Prostate gland (tissue), 2 donors: Measurements from ENCODE around the gene JADE2. TPM values are rescaled to one million over a fixed set of nuclear protein-coding genes. Genes with fewer than 3 reads are reported as not detected.

Source experiments
- DNase-seq: peaks from one replicate; pipeline ENCODE4 v3.0.0-alpha.2; 2019; ENCODE audit warnings: low spot score
- H3K27ac ChIP-seq, 2 donors: fragments of 200-600 bp; sonication (generic); 2 replicates each; pipeline ENCODE4 v1.5.1; 2017 to 2019
- H3K27me3 ChIP-seq: fragments of 200-600 bp; sonication (generic); replicated peaks from 2 replicates; pipeline ENCODE4 v1.5.1; 2019; ENCODE audit not compliant: insufficient read depth
- H3K36me3 ChIP-seq, 2 donors: fragments of 200-600 bp; sonication (generic); 1 replicate in 1 of 2; 2 replicates in 1 of 2; pipeline versions ENCODE4 v1.5.1 to v1.8.1; 2017 to 2019
- H3K4me1 ChIP-seq: fragments of 200-600 bp; sonication (generic); replicated peaks from 2 replicates; pipeline ENCODE4 v1.5.1; 2019
- H3K4me3 ChIP-seq, 2 donors: fragments of 200-600 bp; sonication (generic); 2 replicates each; pipeline ENCODE4 v1.5.1; 2017 to 2019
- H3K9me3 ChIP-seq: fragments of 200-600 bp; sonication (generic); 2 replicates; pipeline ENCODE4 v1.5.1; 2017
- CTCF ChIP-seq, 4 experiments: fragments of 200-600 bp in 2 of 4; fragments of 450-650 bp in 2 of 4; sonication (generic) in 2 of 4; IDR thresholded peaks; 1 replicate in 3 of 4; 2 replicates in 1 of 4; pipeline ENCODE4 v1.5.1; 2016 to 2019; ENCODE audit warnings: antibody characterized with exemption in 4 of 4, mild to moderate bottlenecking in 2 of 4, moderate library complexity in 2 of 4
- POLR2A ChIP-seq: fragments of 450-650 bp; IDR thresholded peaks from one replicate; pipeline ENCODE4 v1.6.1; 2016; ENCODE audit warnings: antibody characterized with exemption, mild to moderate bottlenecking
- POLR2AphosphoS5 ChIP-seq: sonication (generic); formaldehyde crosslinking; IDR thresholded peaks from one replicate; pipeline ENCODE4 v1.6.1; 2017; ENCODE audit warnings: antibody characterized with exemption
- WGBS: methylation state at CpG from one replicate; pipeline ENCODE4 v1.1.5; 2018; 5-methylcytosine and 5-hydroxymethylcytosine counted together
- intact Hi-C: fragments of 100-400 bp; cut with DNase I; formaldehyde crosslinking; loops from one replicate; pipeline ENCODE4 v1.14.2; 2022
- total RNA-seq, 2 donors: library from RNA; depleted of rRNA; stranded (reverse); fragments of >200 nt; gene quantifications; one replicate each; pipeline ENCODE4 v1.1.0, GENCODE V29; 2016

Gene JADE2
- total RNA-seq, 2 donors from 2014 or later = 63.4 to 87.1 TPM

- Histone ChIP-seq H3K9me3 (no peaks in the 10 kb centered on the region), H3K27ac (peak overlapping the region; percentile 98 to 99), H3K4me3 (peak overlapping the region; percentile 88 to 93), H3K4me1 (peaks cover 4% of the 10 kb centered on the region), H3K36me3 (no peaks in the 10 kb centered on the region), H3K27me3 (no peaks in the 10 kb centered on the region)
- DNase-seq = peak; percentile 73
- under 1% methylated on average over 55 of the region's 61 CpGs for whole genome bisulfite sequencing
- TF ChIP-seq POLR2AphosphoS5 (peak; percentile 5), POLR2A (peak; percentile 58), CTCF (IDR thresholded peaks at IDR 0.05) (peak; percentile 54 to 81 (median 63))
- intact Hi-C loops = loop anchor here (1.0 to 10.0 kb wide), 4 partner anchors 50 to 302 kb away; partner anchors contain the start of genes PPP2CA and UBE2B
Observed at GRCh38 chr5:134526483-134527155, 1.1 kb downstream of the JADE2 start.

GRCh38 chr5:134527156-134527960 lies 1.9 kb downstream of the JADE2 start:
- H3K4me1 ChIP-seq = peaks cover 4% of the 10 kb centered on the region
- intact Hi-C loops = loop anchor here (2.0 to 10.0 kb wide), 3 partner anchors 49 to 303 kb away; partner anchors contain the start of genes PPP2CA and UBE2B

GRCh38 chr5:134527961-134528424 lies 2.5 kb downstream of the JADE2 start:
- intact Hi-C loops = loop anchor here (2.0 to 10.0 kb wide), 3 partner anchors 49 to 303 kb away; partner anchors contain the start of genes PPP2CA and UBE2B
- WGBS = 11% methylated on average over 14 of the region's 14 CpGs
- TF ChIP-seq POLR2A (no peak), CTCF (IDR thresholded peaks at IDR 0.05) (no peak), POLR2AphosphoS5 (no peak)
- H3K4me3 ChIP-seq = peak overlapping the region; percentile 88 to 93
- peaks cover 4% of the 10 kb centered on the region for H3K4me1 ChIP-seq
- no peaks in the 10 kb centered on the region for H3K36me3 ChIP-seq
- H3K27ac ChIP-seq = peak overlapping the region; percentile 98 to 99
- no peaks in the 10 kb centered on the region for H3K9me3 ChIP-seq
- H3K27me3 ChIP-seq = no peaks in the 10 kb centered on the region
- DNase-seq = no peak

More at GRCh38 chr5:134527156-134527960, 1.9 kb downstream of the JADE2 start:
- DNase-seq = peak; percentile 76
- Histone ChIP-seq H3K27ac (peak overlapping the region; percentile 98 to 99), H3K36me3 (no peaks in the 10 kb centered on the region), H3K9me3 (no peaks in the 10 kb centered on the region), H3K4me3 (peak overlapping the region; percentile 88 to 93), H3K27me3 (no peaks in the 10 kb centered on the region)
- WGBS = 1% methylated on average over 46 of the region's 57 CpGs
- no peak for TF ChIP-seq POLR2AphosphoS5
- peak; percentile 76 to 95 (median 89) for TF ChIP-seq CTCF (IDR thresholded peaks at IDR 0.05)
- peak; percentile 34 for TF ChIP-seq POLR2A

GRCh38 chr5:134528556-134528955 lies 3.1 kb downstream of the JADE2 start:
- H3K36me3 ChIP-seq = no peaks in the 10 kb centered on the region
- TF ChIP-seq POLR2AphosphoS5 = no peak
- TF ChIP-seq CTCF (IDR thresholded peaks at IDR 0.05) = no peak
- H3K4me1 ChIP-seq = peaks cover 4% of the 10 kb centered on the region
- no peaks in the 10 kb centered on the region for H3K27me3 ChIP-seq
- no peak for DNase-seq
- intact Hi-C loops = loop anchor here (10.0 kb wide), 1 partner anchor 304 kb away; the partner anchor contains the start of gene PPP2CA
- no peak overlapping the region for H3K4me3 ChIP-seq
- 51% methylated on average over 4 of the region's 4 CpGs for WGBS
- H3K9me3 ChIP-seq = no peaks in the 10 kb centered on the region
- H3K27ac ChIP-seq = no peak overlapping the region
